GM12801 (cell line): ENCODE measurements around the gene LHFPL6.

Source experiments
- CTCF ChIP-seq: IDR thresholded peaks from one replicate; pipeline ENCODE4 v1.5.1; 2011; ENCODE audit warnings: control low read depth; ENCODE audit not compliant: insufficient read length; ENCODE audit errors: extremely low read depth

The LHFPL6 gene

GRCh38 chr13:39451860-39452301 lies 151.1 kb downstream of the LHFPL6 start:
- TF ChIP-seq CTCF = no peak

- no peak for TF ChIP-seq CTCF
These were observed 151.7 kb downstream of the LHFPL6 start for GRCh38 chr13:39451301-39451700.

- no peak for TF ChIP-seq CTCF
These were observed 152.8 kb downstream of the LHFPL6 start for GRCh38 chr13:39450176-39450575.

GRCh38 chr13:39448834-39449233 lies 154.2 kb downstream of the LHFPL6 start:
- no peak for TF ChIP-seq CTCF

- no peak for TF ChIP-seq CTCF
These were observed 156.1 kb downstream of the LHFPL6 start for GRCh38 chr13:39446865-39447264.

- no peak for TF ChIP-seq CTCF
These were observed 158.1 kb downstream of the LHFPL6 start for GRCh38 chr13:39444866-39445265.

GRCh38 chr13:39433651-39434050 lies 169.3 kb downstream of the LHFPL6 start:
- TF ChIP-seq CTCF = no peak

- no peak for TF ChIP-seq CTCF
These were observed 170.8 kb downstream of the LHFPL6 start for GRCh38 chr13:39432196-39432595.
